Stimulated activated CD8-positive, alpha-beta memory T cell treated with anti-CD3 and anti-CD28 coated beads, Interleukin-7, amount 100 ng/mL, for 4 hours (primary cell): ENCODE measurements around the gene CD59.
"Not testable (repeated sequence)": the region's sequence is repeated elsewhere in the genome, so short reads cannot be mapped to it uniquely, and the experiment has no call there.

ENCODE experiments used
- DNase-seq, 2 donors: peaks; one replicate each; pipeline ENCODE4 v3.0.0-alpha.2; 2020; ENCODE audit warnings: low read depth in 2 of 2

Gene CD59

DNA sequence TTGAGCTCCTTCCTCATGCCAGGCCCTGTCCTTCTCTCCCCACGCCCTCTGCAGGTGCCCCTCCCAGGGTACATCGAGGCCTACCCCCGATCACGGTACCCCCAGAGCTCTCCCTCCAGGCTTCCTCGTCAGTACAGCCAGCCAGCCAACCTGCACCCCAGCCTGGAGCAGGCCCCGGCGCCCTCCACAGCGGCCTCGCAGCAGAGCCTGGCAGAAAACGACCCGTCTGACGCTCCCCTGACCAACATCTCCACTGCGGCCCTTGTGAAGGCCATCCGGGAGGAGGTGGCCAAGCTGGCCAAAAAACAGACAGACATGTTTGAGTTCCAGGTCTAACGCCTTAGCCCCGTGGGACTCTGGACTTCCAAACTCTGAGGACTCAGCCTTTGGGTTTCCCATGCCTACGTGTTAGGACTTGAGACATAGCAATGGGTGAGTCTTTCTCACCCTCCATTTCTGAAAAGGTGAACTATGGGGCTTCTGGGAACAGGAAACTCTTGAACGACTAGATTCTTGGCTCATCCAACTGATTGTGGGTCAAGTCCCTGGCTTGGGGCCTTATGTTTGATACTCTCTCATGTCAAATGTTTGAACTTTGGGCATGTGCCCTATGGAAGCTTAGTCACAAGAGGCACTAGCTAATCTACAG is 68.3 kb downstream of the CD59 start:
- DNase-seq, result no peak

DNA sequence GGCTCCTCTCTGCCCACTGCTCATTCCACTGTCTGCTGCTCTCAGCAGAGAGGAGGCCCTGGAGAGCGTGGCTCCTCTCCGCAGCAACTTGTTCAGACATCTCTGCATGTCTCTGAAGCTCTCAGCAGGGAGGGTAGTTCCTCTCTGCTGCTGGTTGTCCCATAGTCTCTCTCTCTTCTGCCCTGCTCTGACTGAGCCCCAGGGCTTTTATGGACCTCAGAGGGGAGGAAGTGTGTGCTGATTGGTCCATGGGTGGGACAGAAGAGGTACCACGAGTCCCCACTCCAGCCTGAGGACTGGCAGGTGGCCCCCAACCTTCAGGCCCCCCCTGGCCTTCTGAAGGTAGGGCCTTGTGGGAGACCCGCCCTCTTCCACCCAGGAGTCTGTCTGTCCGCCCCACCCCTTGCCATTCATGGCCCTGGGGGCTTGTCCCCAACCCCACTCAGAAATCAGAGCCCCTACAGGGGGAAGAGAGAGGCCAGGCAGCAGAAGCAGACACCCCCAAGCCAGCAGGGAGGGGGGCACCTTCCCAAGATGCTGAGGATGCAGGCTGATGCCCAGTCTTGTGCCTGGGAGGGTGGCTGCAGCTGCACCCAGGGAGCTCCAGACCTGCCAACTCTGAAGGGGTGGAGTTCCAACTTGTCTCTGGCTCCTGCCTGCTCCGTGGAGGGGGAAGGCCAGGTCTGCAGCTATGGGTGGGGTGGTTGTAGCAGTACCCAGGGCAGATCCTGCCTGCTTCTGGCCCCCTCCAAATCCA is 70.7 kb downstream of the CD59 start:
- no peak for DNase-seq

DNA sequence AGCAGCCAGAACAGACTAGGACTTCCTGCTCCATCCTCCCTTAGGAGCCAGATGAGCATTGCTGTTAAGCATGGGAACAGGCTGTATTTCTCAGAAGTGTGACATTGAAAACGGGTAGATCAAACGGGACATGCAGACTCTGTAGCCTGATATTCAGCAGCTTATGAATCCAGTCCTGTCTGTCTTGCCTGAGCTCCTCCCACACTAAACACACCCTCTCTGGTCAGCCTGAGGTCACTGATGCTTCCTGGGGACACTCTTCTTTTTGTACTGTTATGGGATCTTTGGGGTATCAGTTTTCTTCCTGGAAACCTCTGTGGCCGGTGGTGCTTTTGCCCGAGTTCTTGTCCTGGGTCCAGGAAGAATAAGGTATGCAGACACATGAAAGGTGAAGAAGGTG is 71.4 kb downstream of the CD59 start:
- DNase-seq, result no peak

DNA sequence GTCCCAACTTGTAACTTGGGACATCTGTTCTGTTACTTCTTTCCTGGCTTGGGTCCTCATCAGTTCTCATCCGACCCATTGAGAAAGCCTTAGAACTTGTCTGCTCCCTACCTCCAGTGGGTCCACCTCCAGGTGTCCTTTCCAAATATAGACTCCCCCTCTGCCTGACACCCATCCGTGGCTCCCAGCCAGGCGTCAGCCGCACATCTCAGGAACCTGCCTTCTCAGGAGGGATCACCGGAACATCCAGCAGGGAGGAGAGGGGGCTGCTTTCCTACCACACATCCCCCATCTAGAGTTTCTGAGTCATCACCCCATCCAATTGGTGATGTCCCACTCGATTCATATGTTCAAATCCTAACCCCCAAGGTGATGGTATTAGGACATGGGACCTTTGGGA is 72.1 kb downstream of the CD59 start:
- no peak for DNase-seq

DNA sequence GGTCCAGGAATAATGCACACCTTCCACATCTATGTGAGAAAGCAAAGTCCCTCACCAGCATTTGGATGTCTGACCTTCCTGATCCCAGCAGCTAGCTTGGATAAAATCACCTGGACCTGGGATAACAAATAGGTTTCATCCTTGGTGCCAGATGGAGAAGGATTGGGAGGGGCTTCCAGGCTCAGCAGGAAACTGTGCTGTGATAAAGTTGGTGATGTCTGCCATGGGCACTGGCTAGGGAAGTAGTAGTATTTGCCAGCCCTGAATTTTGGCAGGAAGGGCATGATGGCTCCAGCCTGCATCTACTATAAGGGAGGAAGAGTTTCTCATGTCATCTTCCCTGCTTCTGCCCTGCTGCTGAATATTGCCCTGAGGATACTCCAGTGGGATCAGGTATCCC is 73.1 kb downstream of the CD59 start:
- DNase-seq, result no peak

DNA sequence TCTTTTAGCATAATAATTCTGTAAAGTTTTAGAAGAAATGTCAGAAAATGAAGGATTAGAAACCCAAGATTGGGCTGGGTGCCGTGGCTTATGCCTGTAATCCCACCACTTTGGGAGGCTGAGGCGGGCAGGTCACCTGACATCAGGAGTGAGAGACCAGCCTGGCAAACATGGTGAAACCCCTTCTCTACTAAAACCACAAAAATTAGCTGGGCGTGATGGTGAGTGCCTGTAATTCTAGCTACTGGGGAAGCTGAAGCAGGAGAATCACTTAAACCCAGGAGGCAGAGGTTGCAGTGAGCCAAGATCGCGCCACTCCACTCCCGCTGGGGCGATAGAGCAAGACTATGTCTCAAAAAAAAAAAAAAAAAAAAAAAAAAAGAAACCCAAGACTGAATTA is 74.7 kb downstream of the CD59 start:
- DNase-seq, result not testable (repeated sequence)

DNA sequence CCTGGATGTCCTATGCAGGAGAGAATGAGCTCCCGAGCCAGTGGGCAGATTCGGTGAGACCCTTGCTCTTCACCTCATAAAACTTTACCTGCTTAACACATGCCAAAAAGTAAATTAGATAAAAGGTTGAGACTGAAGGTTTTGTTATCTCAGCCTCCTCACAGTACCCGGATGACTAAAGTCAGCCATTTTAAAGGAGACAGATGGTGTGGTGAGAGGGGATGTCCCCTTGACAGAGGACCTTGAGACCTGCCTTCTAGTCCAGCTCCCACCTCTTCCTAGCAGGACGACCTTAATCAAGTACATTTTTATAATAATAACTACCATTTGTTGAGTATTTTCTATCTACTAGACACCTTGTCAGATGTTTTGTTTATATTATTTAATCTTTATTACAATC is 75.3 kb downstream of the CD59 start:
- DNase-seq, result no peak

DNA sequence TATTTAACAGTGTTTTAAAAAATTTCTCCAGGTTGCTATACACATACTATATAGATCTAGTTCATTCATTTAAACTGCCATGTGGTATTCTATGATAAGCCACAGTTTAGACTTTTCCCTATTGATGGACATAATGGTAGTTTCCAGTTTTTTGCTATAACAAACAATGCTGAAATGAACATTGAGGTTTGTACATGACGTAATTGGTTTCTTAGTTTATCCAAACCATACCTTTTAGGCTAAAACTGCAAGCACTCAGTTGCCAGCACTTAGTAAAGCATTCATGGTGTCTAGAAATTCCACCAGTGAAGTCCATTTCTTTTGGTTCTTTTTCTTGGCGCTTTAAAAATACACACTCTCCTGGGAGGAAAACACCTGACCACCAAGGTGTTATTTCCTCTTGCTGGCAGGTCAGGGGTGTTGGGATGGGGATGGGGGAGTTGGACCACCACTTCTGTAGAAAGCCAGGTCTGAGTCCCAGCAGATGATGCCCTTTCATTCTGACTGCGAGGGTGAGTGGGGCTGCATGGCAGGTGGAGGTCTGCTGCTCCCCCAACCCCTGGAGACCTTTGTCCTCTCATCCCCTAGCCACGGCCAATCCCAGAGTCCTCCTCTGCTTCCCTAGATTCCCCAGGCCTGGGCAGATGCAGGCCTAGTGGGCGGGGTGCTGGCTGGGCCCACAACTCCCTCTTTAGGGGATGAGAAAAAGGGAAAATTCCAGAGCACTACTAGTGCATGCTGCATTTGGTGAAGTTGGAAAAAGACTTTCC is 76.7 kb downstream of the CD59 start:
- DNase-seq, result no peak

DNA sequence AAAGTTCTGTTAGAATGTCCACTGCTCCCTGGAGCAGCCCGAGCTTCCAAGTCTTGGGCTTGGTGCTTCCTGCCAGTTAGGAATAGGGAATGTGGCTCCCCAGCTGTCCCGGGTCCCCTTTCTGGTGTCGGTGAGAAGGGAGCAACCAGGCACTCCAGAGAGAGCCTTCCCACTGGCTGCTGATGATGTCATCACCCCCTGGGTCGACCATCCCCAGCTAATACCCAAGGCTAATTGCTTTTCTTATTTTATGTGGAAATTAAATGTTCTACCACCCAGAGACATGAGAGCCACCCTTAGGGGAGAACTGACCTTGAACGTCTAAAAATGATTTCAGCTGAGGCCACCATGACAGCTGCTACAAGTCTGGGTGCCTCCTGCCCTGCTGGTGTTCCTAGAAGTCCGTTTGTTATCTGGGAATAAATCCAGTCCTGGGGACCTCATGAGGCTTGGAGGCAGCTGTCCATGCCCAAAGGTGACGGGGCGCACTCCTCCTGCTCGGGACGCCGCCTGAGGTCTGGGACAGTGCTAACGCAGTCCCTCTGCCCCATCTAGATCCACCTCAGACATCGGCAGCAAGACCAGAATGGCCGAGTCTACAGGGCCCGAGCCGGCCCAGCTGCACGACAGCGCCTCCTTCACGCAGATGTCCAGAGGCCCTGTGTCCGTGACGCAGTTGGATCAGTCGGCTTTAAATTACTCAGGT is 77.9 kb downstream of the CD59 start:
- no peak for DNase-seq

DNA sequence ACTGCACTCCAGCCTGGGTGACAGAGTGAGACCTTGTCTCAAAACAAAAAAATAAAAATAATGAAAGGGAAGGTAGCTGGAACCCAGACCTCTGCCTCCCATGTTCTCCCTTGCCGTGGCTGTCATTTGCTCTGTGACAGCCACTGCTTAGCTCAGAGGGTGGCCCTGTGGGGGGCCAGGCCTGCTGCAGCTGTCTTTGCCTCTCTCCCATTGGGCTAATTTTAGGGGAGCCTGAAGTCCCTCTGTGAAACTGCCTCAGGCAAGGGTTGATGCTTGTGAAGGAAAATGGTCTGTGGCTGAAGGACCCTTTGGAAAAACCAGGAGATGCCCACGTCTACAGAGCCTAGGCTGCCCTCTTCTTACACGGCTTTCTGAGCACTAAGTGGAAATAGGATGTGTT is 78.5 kb downstream of the CD59 start:
- DNase-seq, result no peak

DNA sequence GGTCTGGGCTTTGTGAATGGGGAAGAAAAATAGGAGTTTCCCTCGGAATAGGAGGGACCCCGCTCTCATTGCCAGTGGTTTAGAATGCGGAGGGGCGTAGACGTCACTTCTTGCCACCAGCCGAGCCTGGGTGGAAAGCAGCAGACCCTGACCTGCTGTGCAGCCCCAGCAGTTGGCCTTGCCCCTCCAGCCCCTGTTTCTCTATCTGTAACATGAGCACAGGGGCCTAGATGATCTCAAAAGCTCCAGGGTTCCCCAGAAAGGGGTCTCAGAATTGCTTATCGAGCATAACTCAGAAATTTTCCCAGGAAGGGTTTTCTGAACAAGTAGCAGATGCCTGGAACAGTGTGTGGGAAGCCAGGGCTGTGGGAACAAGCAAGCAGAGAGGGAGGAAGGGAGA is 79.5 kb downstream of the CD59 start:
- DNase-seq, result no peak

DNA sequence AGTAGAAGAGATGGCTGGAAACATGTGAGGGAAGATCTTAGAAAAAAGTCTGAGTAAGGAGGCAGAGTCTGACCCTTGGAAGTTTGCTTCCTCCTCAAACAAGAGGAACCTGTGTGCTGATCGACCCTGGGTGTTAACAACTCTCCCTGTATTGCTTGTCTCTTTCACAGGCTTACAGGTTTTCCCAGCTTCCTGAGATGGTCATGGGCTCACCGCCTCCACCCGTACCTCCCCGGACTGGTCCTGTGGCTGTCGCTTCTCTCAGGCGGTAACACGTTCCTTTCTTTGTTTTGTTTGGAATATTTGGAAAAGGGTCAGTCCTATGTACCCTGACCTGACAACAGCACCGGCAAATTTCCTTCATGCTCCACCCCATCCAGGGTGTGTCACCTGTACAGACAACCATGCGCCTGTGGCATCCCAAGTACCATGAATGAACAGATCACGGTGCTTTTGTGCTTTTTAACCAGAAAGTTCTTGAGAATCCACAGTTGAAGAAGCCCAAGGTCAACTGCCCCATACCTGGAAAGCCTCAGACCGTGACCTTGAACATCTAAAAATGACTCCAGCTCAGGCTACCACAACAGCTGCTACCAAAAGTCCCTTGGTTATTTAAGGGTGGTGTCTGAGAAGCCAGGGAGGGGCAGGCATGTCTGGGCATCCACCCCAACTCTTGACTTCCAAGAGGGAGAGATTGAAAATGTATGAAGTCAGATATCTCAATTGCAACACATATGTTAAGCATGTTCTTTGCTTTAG is 80.2 kb downstream of the CD59 start:
- DNase-seq, result no peak

DNA sequence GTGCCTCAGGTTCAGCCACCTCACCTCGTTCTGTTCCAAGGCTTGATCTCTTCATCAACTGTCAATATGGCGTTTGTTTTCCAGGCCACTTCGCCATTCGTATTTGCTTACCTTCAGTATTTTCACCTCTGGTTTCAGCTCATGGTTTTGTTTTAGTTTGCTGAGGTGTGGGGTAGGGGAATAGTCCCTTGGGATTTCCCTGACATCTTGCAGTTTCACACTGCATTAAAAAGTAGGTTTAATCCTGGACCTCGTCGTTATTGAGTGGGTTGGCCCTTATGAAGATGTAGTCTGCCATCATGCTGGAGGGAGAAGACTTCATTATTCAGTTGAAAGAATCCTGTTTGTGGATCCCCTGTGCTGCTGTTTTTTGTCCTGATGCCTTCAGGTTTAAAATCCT is 81.6 kb downstream of the CD59 start:
- DNase-seq, result no peak
